Glutamatergic neuron (in vitro differentiated cells): ENCODE measurements around the gene TMEM236. TPM values are rescaled to one million over a fixed set of nuclear protein-coding genes. Genes with fewer than 3 reads are reported as not detected.

Experiments
- DNase-seq: peaks from one replicate; pipeline ENCODE4 v3.0.0; 2022
- H3K27ac Mint-ChIP-seq: one replicate; pipeline ENCODE4 v1.8.0; 2020; ENCODE audit warnings: mild to moderate bottlenecking, mixed read lengths, inconsistent platforms; ENCODE audit not compliant: unreplicated experiment
- H3K27me3 Mint-ChIP-seq: one replicate; pipeline ENCODE4 v1.8.0; 2020; ENCODE audit warnings: mild to moderate bottlenecking, moderate library complexity, mixed read lengths, inconsistent platforms; ENCODE audit not compliant: unreplicated experiment
- H3K36me3 Mint-ChIP-seq: one replicate; pipeline ENCODE4 v1.8.0; 2020; ENCODE audit warnings: mild to moderate bottlenecking, mixed read lengths, inconsistent platforms; ENCODE audit not compliant: unreplicated experiment
- H3K4me1 Mint-ChIP-seq: one replicate; pipeline ENCODE4 v1.8.0; 2020; ENCODE audit warnings: mild to moderate bottlenecking, low read depth, mixed read lengths, inconsistent platforms; ENCODE audit not compliant: unreplicated experiment
- H3K4me3 Mint-ChIP-seq: one replicate; pipeline ENCODE4 v1.8.0; 2020; ENCODE audit warnings: mild to moderate bottlenecking, mixed read lengths, inconsistent platforms; ENCODE audit not compliant: unreplicated experiment
- H3K9me3 Mint-ChIP-seq: one replicate; pipeline ENCODE4 v1.8.0; 2020; ENCODE audit warnings: mild to moderate bottlenecking, moderate library complexity, mixed read lengths, inconsistent platforms; ENCODE audit not compliant: unreplicated experiment
- CTCF ChIP-seq: fragments of 200-600 bp; sonication (generic); IDR thresholded peaks from one replicate; pipeline ENCODE4 v1.5.0; 2021; ENCODE audit not compliant: partially characterized antibody, unreplicated experiment
- total RNA-seq: library from RNA; stranded (reverse); fragmentation: NEBNext Ultra II Directional; extraction: Animal tissue kit (Norgen Biotek cat#: 25700); gene quantifications from one replicate; pipeline ENCODE4 v1.2.1, GENCODE V29; 2021; ENCODE audit not compliant: unreplicated experiment

TMEM236 gene
- total RNA-seq, 1 donor from 2014 or later: 0.07 TPM

GRCh38 chr10:17765602-17766001 lies 13.6 kb downstream of the TMEM236 start:
- H3K4me1 Mint-ChIP-seq: no peaks in the 10 kb centered on the region
- H3K27ac Mint-ChIP-seq: no peak overlapping the region
- peaks cover 6% of the 10 kb centered on the region for H3K27me3 Mint-ChIP-seq
- no peaks in the 10 kb centered on the region for H3K9me3 Mint-ChIP-seq
- H3K36me3 Mint-ChIP-seq: peaks cover 15% of the 10 kb centered on the region
- no peak for TF ChIP-seq CTCF
- no peak for DNase-seq
- no peak overlapping the region for H3K4me3 Mint-ChIP-seq

DNA sequence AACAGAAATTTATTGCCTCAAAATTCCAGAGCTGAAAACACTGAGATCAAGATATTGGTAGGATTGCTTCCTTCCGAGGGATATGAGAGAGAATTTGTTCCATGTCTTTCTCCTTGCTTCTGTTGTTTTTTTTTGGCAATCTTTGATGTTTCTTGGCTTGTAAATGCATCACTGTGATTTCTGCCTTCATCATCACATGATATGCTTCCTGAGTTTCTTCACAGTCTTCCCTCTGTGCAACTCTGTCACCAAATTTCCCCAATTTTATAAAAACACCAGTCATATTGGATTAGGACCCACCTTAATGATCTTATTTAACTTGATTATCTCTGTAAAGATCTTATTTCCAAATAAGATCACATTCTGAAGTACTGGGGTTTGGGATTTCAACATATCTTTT lies 14.7 kb downstream of the TMEM236 start:
- no peak for TF ChIP-seq CTCF
- Mint-ChIP-seq H3K9me3 (no peaks in the 10 kb centered on the region), H3K4me3 (no peak overlapping the region), H3K27ac (no peak overlapping the region), H3K36me3 (peaks cover 13% of the 10 kb centered on the region), H3K4me1 (no peaks in the 10 kb centered on the region), H3K27me3 (peaks cover 4% of the 10 kb centered on the region)
- DNase-seq: no peak

DNA sequence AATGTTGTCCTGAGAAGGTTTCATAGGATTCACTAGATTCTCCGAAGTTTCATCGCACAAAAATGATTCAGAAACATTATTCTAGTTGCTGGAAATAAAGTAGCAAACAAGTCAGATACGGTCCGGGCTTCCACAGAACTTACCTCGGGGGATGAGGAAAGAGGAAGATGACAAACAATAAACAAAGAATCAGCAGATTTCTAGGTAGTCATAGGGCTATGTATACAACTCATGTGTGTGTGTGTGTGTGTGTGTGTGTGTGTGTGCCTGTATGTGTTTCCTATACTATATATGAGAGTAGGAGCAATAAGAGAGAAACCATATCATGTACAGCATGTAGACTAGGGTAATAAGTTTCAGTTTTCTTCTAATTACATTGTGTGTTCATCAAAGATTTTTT lies 16.5 kb downstream of the TMEM236 start:
- Mint-ChIP-seq H3K4me3 (no peak overlapping the region), H3K4me1 (no peaks in the 10 kb centered on the region), H3K36me3 (peaks cover 11% of the 10 kb centered on the region), H3K9me3 (no peaks in the 10 kb centered on the region), H3K27ac (no peak overlapping the region), H3K27me3 (peaks cover 1% of the 10 kb centered on the region)
- DNase-seq: no peak
- TF ChIP-seq CTCF: no peak

- DNase-seq: no peak
- no peak for TF ChIP-seq CTCF
- H3K27ac Mint-ChIP-seq: no peak overlapping the region
- no peak overlapping the region for H3K4me3 Mint-ChIP-seq
- no peaks in the 10 kb centered on the region for H3K4me1 Mint-ChIP-seq
- peaks cover 11% of the 10 kb centered on the region for H3K36me3 Mint-ChIP-seq
- H3K9me3 Mint-ChIP-seq: no peaks in the 10 kb centered on the region
- H3K27me3 Mint-ChIP-seq: no peaks in the 10 kb centered on the region
Measured at GRCh38 chr10:17768957-17769356, 17.0 kb downstream of the TMEM236 start.

- Mint-ChIP-seq H3K4me1 (no peaks in the 10 kb centered on the region), H3K9me3 (no peaks in the 10 kb centered on the region), H3K27ac (no peak overlapping the region), H3K36me3 (peaks cover 5% of the 10 kb centered on the region), H3K27me3 (no peaks in the 10 kb centered on the region), H3K4me3 (no peak overlapping the region)
- DNase-seq: no peak
- TF ChIP-seq CTCF: no peak
Measured at GRCh38 chr10:17771017-17771416, 19.0 kb downstream of the TMEM236 start.
